ENCODE data around the gene ADAMTS14. TPM values are rescaled to one million over a fixed set of nuclear protein-coding genes. Genes with fewer than 3 reads are reported as not detected.

The ADAMTS14 gene
- total RNA-seq, 1 donor from 2014 or later: 0.53 TPM

DNA sequence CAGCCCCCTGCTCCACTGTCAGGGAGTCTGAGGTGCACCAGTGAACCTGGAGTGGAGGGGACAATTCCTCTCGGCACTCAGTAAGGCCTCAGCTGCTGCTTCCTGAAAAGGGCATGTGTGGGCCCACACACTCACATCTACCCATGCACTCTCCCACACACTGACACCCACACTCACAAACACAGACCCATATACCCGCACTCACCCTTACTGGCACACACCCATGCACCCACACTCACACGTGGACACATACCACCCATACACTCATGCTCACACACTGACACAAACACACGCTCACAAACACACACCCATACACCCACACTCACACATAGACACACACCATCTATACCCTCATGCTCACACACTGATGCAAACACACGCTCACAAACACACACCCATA, 31.9 kb downstream of the ADAMTS14 start:
- H3K27me3 ChIP-seq (ENCODE audit: low read depth): no peaks in the 10 kb centered on the region
- DNase-seq: no peak
- no peaks in the 10 kb centered on the region for H3K4me1 ChIP-seq
- no peak for ATAC-seq
- H3K36me3 ChIP-seq: no peaks in the 10 kb centered on the region
- no peak overlapping the region for H3K27ac ChIP-seq
- no peak overlapping the region for H3K4me3 ChIP-seq
- TF ChIP-seq, protein P1, sequence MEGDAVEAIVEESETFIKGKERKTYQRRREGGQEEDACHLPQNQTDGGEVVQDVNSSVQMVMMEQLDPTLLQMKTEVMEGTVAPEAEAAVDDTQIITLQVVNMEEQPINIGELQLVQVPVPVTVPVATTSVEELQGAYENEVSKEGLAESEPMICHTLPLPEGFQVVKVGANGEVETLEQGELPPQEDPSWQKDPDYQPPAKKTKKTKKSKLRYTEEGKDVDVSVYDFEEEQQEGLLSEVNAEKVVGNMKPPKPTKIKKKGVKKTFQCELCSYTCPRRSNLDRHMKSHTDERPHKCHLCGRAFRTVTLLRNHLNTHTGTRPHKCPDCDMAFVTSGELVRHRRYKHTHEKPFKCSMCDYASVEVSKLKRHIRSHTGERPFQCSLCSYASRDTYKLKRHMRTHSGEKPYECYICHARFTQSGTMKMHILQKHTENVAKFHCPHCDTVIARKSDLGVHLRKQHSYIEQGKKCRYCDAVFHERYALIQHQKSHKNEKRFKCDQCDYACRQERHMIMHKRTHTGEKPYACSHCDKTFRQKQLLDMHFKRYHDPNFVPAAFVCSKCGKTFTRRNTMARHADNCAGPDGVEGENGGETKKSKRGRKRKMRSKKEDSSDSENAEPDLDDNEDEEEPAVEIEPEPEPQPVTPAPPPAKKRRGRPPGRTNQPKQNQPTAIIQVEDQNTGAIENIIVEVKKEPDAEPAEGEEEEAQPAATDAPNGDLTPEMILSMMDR (IDR thresholded peaks at IDR 0.05): no peak
- intact Hi-C loops (cut with DNase I): no loop called here
- H3K9me3 ChIP-seq: no peaks in the 10 kb centered on the region

DNA sequence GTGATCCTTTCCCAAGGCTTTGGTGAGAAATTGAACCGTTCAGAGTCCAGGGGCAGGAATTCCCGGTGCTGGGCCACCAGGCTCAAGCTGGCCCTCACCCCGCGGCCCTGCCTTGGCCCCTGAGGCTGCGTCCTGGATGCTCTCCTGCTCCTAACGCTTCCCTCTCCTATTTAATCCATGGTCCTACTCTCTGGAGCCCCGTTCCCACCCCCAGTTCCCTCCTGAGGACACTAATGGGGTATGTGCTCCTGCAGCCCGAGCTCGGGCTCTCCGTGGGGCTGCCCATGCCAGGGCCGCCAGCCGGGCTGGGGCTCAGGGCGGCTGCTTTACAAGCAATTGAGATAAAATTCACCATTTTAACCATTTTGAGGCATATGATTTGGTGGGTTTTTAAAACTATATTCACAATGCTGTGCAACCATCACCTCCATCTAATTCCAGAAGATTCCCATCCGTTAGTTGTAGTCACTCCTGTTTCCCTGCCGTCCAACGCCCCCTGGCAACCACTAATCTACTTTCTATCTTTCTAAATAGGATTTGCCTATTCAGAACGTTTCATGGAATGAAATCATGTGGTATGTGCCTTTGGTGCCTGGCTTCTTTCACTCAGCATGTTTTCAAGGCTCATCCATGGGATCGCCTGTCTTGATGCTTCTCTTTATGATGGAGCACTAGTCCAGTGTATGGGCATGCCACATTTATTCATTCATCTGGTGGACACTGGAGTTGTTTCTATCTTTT, 33.0 kb downstream of the ADAMTS14 start:
- DNase-seq (no peak), ATAC-seq (no peak)
- H3K27me3 ChIP-seq (ENCODE audit: low read depth): no peaks in the 10 kb centered on the region
- TF ChIP-seq, protein P1 (IDR thresholded peaks at IDR 0.05): no peak
- intact Hi-C loops (cut with DNase I): no loop called here
- H3K27ac ChIP-seq: no peak overlapping the region
- H3K4me3 ChIP-seq: no peak overlapping the region
- H3K36me3 ChIP-seq: no peaks in the 10 kb centered on the region
- H3K9me3 ChIP-seq: no peaks in the 10 kb centered on the region
- no peaks in the 10 kb centered on the region for H3K4me1 ChIP-seq

DNA sequence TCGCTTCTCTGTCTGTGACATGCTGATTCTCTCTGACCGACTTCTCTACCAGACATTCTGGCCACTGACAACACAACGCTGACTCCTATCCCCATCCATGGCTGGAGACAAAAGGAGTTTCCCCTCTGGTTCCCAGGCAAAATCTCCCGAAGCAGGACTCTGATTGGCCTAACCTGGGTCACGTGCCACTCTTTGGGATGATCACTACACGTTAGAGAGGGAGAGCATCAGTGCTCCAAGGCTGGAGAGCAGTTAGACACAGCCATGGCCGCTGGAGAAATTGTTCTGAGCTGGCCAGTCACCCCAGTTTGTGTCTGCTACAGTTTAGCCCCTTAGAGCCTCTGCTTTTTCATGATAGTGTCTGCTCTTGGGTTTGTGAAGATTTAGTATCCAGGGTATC, 38.9 kb downstream of the ADAMTS14 start:
- H3K9me3 ChIP-seq: no peaks in the 10 kb centered on the region
- no peak overlapping the region for H3K4me3 ChIP-seq
- TF ChIP-seq, protein P1 (IDR thresholded peaks at IDR 0.05): no peak
- DNase-seq: no peak
- intact Hi-C loops (cut with DNase I): no loop called here
- H3K36me3 ChIP-seq: no peaks in the 10 kb centered on the region
- no peaks in the 10 kb centered on the region for H3K27me3 ChIP-seq (ENCODE audit: low read depth)
- no peak for ATAC-seq
- H3K27ac ChIP-seq: no peak overlapping the region
- H3K4me1 ChIP-seq: no peaks in the 10 kb centered on the region

DNA sequence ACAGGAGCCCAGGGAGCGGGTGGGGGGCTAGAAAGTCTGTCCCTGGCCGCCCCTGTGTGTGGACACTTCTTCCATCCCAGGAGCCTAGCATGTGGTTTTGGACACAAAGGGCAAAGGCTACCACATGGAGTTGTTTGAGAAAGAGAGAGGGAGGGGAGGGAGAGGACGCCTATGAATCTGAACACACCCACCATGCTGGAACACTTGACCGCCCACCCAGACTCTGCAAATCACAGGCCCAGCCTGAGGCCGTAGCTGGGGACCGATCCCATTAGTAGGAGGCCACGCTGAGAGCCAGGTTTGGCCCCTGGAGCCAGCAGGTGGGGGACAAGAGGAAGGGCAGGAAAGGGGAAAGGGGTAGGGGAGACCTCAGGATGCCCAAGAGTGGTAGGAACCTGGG, 39.6 kb downstream of the ADAMTS14 start:
- Histone ChIP-seq H3K9me3 (no peaks in the 10 kb centered on the region), H3K27ac (no peak overlapping the region), H3K36me3 (no peaks in the 10 kb centered on the region), H3K4me3 (no peak overlapping the region), H3K4me1 (no peaks in the 10 kb centered on the region), H3K27me3 (ENCODE audit: low read depth) (no peaks in the 10 kb centered on the region)
- ATAC-seq (no peak), DNase-seq (no peak)
- TF ChIP-seq, protein P1 (IDR thresholded peaks at IDR 0.05): no peak
- intact Hi-C loops (cut with DNase I): no loop called here

DNA sequence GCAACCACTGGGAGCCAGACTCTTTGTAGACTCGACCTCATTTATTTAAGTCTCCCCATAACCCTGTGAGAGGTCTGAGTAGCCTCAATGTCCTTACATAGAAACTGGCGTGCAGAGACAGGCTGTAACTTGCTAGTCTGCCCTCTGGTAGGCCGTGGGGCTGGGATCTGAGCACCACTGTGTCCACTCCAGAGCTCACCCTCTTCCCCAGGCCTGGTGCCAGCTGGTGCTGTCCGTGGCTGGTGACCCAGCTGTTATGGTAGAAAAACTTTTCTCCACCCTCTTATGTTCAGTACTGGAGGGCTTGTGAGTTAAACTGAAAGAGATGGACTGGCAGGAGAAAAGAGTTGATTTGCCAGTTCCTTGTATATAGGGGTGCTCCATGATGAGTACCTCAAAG, 41.9 kb downstream of the ADAMTS14 start:
- no peak for DNase-seq
- intact Hi-C loops (cut with DNase I): no loop called here
- TF ChIP-seq, protein P1 (IDR thresholded peaks at IDR 0.05): no peak
- no peak overlapping the region for H3K4me3 ChIP-seq
- H3K36me3 ChIP-seq: no peaks in the 10 kb centered on the region
- H3K9me3 ChIP-seq: no peaks in the 10 kb centered on the region
- ATAC-seq: no peak
- H3K27ac ChIP-seq: no peak overlapping the region
- no peaks in the 10 kb centered on the region for H3K27me3 ChIP-seq (ENCODE audit: low read depth)
- no peaks in the 10 kb centered on the region for H3K4me1 ChIP-seq

All from lower lobe of right lung (tissue), 2 donors.